Skeletal muscle satellite cell (primary cell): ENCODE data around the gene C11orf91.

ENCODE experiments used
- H3K27me3 ChIP-seq: 2 replicates; pipeline ENCODE4 v1.7.0; 2013; ENCODE audit warnings: low read length; ENCODE audit not compliant: control insufficient read depth, insufficient read depth
- H3K36me3 ChIP-seq: 2 replicates; pipeline ENCODE4 v1.7.0; 2013; ENCODE audit warnings: mild to moderate bottlenecking, control low read depth, low read length; ENCODE audit not compliant: insufficient read depth
- H3K4me1 ChIP-seq: 2 replicates; pipeline ENCODE4 v1.7.0; 2013; ENCODE audit warnings: low read length; ENCODE audit not compliant: control insufficient read depth, insufficient read depth
- H3K4me2 ChIP-seq: 2 replicates; pipeline ENCODE4 v1.7.0; 2013; ENCODE audit warnings: mild to moderate bottlenecking, low read length
- H3K4me3 ChIP-seq: 2 replicates; pipeline ENCODE4 v1.7.0; 2013; ENCODE audit warnings: low read length
- H3K9ac ChIP-seq: 2 replicates; pipeline ENCODE4 v1.7.0; 2013; ENCODE audit warnings: mild to moderate bottlenecking, low read depth, low read length, moderate library complexity
- H3K9me3 ChIP-seq: replicated peaks from 2 replicates; pipeline ENCODE4 v1.7.0; 2013; ENCODE audit warnings: mild to moderate bottlenecking, control low read depth, low read length

The C11orf91 gene

GRCh38 chr11:33694346-33695050, 6.1 kb downstream of the C11orf91 start:
- no peaks in the 10 kb centered on the region for H3K36me3 ChIP-seq
- peak overlapping the region; percentile 23 for H3K9ac ChIP-seq
- no peak overlapping the region for H3K4me2 ChIP-seq
- no peaks in the 10 kb centered on the region for H3K9me3 ChIP-seq
- H3K27me3 ChIP-seq: no peaks in the 10 kb centered on the region
- peaks cover 72% of the 10 kb centered on the region for H3K4me1 ChIP-seq
- H3K4me3 ChIP-seq: no peak overlapping the region

- Histone ChIP-seq H3K4me3 (peak overlapping the region; percentile 15), H3K4me1 (peaks cover 77% of the 10 kb centered on the region), H3K27me3 (no peaks in the 10 kb centered on the region), H3K9ac (peak overlapping the region; percentile 90), H3K36me3 (no peaks in the 10 kb centered on the region), H3K9me3 (no peaks in the 10 kb centered on the region), H3K4me2 (peak overlapping the region; percentile 77)
Measured at GRCh38 chr11:33692541-33692940, 8.1 kb downstream of the C11orf91 start.

- Histone ChIP-seq H3K4me2 (peak overlapping the region; percentile 77), H3K27me3 (no peaks in the 10 kb centered on the region), H3K9me3 (no peaks in the 10 kb centered on the region), H3K4me3 (peak overlapping the region; percentile 56), H3K4me1 (peaks cover 77% of the 10 kb centered on the region), H3K9ac (peak overlapping the region; percentile 90), H3K36me3 (no peaks in the 10 kb centered on the region)
Measured at GRCh38 chr11:33692013-33692504, 8.6 kb downstream of the C11orf91 start.

GRCh38 chr11:33691066-33691864, 9.4 kb downstream of the C11orf91 start:
- Histone ChIP-seq H3K27me3 (no peaks in the 10 kb centered on the region), H3K9ac (peak overlapping the region; percentile 90), H3K9me3 (no peaks in the 10 kb centered on the region), H3K4me1 (peaks cover 75% of the 10 kb centered on the region), H3K36me3 (no peaks in the 10 kb centered on the region), H3K4me3 (peak overlapping the region; percentile 56), H3K4me2 (peak overlapping the region; percentile 77)

GRCh38 chr11:33690290-33691065, 10.1 kb downstream of the C11orf91 start:
- Histone ChIP-seq H3K9me3 (no peaks in the 10 kb centered on the region), H3K4me2 (peak overlapping the region; percentile 77), H3K27me3 (no peaks in the 10 kb centered on the region), H3K36me3 (no peaks in the 10 kb centered on the region), H3K4me3 (no peak overlapping the region), H3K4me1 (peaks cover 69% of the 10 kb centered on the region), H3K9ac (peak overlapping the region; percentile 90)

GRCh38 chr11:33689501-33689900, 11.1 kb downstream of the C11orf91 start:
- Histone ChIP-seq H3K4me1 (peaks cover 63% of the 10 kb centered on the region), H3K4me2 (peak overlapping the region; percentile 63), H3K36me3 (no peaks in the 10 kb centered on the region), H3K4me3 (peak overlapping the region; percentile 56), H3K9ac (peak overlapping the region; percentile 87), H3K27me3 (no peaks in the 10 kb centered on the region), H3K9me3 (no peaks in the 10 kb centered on the region)

- peaks cover 59% of the 10 kb centered on the region for H3K4me1 ChIP-seq
- H3K9ac ChIP-seq: peak overlapping the region; percentile 87
- peak overlapping the region; percentile 56 for H3K4me3 ChIP-seq
- H3K9me3 ChIP-seq: no peaks in the 10 kb centered on the region
- peak overlapping the region; percentile 63 for H3K4me2 ChIP-seq
- no peaks in the 10 kb centered on the region for H3K36me3 ChIP-seq
- H3K27me3 ChIP-seq: no peaks in the 10 kb centered on the region
Measured at GRCh38 chr11:33689085-33689484, 11.5 kb downstream of the C11orf91 start.

GRCh38 chr11:33687733-33688479, 12.7 kb downstream of the C11orf91 start:
- H3K4me1 ChIP-seq: peaks cover 48% of the 10 kb centered on the region

GRCh38 chr11:33685082-33685481, 15.5 kb downstream of the C11orf91 start:
- no peaks in the 10 kb centered on the region for H3K27me3 ChIP-seq
- H3K4me2 ChIP-seq: no peak overlapping the region
- no peak overlapping the region for H3K4me3 ChIP-seq
- no peak overlapping the region for H3K9ac ChIP-seq
- no peaks in the 10 kb centered on the region for H3K9me3 ChIP-seq
- H3K36me3 ChIP-seq: no peaks in the 10 kb centered on the region
- peaks cover 25% of the 10 kb centered on the region for H3K4me1 ChIP-seq

More at GRCh38 chr11:33687733-33688479, 12.7 kb downstream of the C11orf91 start:
- no peaks in the 10 kb centered on the region for H3K9me3 ChIP-seq
- peak overlapping the region; percentile 87 for H3K9ac ChIP-seq
- H3K36me3 ChIP-seq: no peaks in the 10 kb centered on the region
- H3K4me2 ChIP-seq: no peak overlapping the region
- H3K4me3 ChIP-seq: no peak overlapping the region
- H3K27me3 ChIP-seq: no peaks in the 10 kb centered on the region

GRCh38 chr11:33684003-33684706, 16.5 kb downstream of the C11orf91 start:
- no peak overlapping the region for H3K4me2 ChIP-seq
- H3K4me1 ChIP-seq: peaks cover 16% of the 10 kb centered on the region
- H3K9ac ChIP-seq: no peak overlapping the region
- H3K36me3 ChIP-seq: no peaks in the 10 kb centered on the region
- H3K9me3 ChIP-seq: no peaks in the 10 kb centered on the region
- H3K27me3 ChIP-seq: no peaks in the 10 kb centered on the region
- H3K4me3 ChIP-seq: no peak overlapping the region
